DOHH2 (cell line): ENCODE measurements around the gene APMAP.
A peak's percentile ranks its signal among the peaks of the same experiment; 100 is the strongest.

ENCODE experiments used
- H3F3A ChIP-seq: fragments of 200-600 bp; sonication (generic), shearing (Covaris generic); 2 replicates; pipeline ENCODE4 v1.6.0; 2016; ENCODE audit warnings: antibody characterized with exemption, mild to moderate bottlenecking; ENCODE audit not compliant: control insufficient read depth, insufficient read depth
- H3K27ac ChIP-seq: fragments of 200-600 bp; sonication (generic); 2 replicates; pipeline ENCODE4 v1.5.1; 2014; ENCODE audit warnings: low read depth, mild to moderate bottlenecking, low read length, moderate library complexity
- H3K27me3 ChIP-seq: fragments of 200-600 bp; sonication (generic); 2 replicates; pipeline ENCODE4 v1.6.1; 2014; ENCODE audit warnings: mild to moderate bottlenecking, low read length, mixed read lengths; ENCODE audit not compliant: control insufficient read depth
- H3K36me3 ChIP-seq: fragments of 200-600 bp; sonication (generic); 2 replicates; pipeline ENCODE4 v1.6.1; 2014; ENCODE audit warnings: mild to moderate bottlenecking, low read length, moderate library complexity, mixed read lengths; ENCODE audit not compliant: control insufficient read depth
- H3K4me1 ChIP-seq: fragments of 200-600 bp; sonication (generic); 2 replicates; pipeline ENCODE4 v1.6.1; 2014; ENCODE audit warnings: mild to moderate bottlenecking, low read length, mixed read lengths; ENCODE audit not compliant: control insufficient read depth
- H3K4me2 ChIP-seq: fragments of 200-600 bp; sonication (generic); 2 replicates; pipeline ENCODE4 v1.6.0; 2014; ENCODE audit warnings: mild to moderate bottlenecking, low read length, moderate library complexity
- H3K4me3 ChIP-seq: fragments of 200-600 bp; sonication (generic); 2 replicates; pipeline ENCODE4 v1.5.1; 2014; ENCODE audit warnings: mild to moderate bottlenecking, low read length, mixed read lengths
- H3K79me2 ChIP-seq: fragments of 200-600 bp; sonication (generic); 2 replicates; pipeline ENCODE4 v1.6.1; 2014; ENCODE audit warnings: mild to moderate bottlenecking, low read length, mixed read lengths; ENCODE audit not compliant: control insufficient read depth
- H3K9me2 ChIP-seq: fragments of 200-600 bp; sonication (generic); replicated peaks from 2 replicates; pipeline ENCODE4 v1.6.1; 2014; ENCODE audit warnings: mild to moderate bottlenecking, low read length, mixed read lengths; ENCODE audit not compliant: control insufficient read depth
- H3K9me3 ChIP-seq: fragments of 200-600 bp; sonication (generic); 2 replicates; pipeline ENCODE4 v1.6.1; 2014; ENCODE audit warnings: antibody characterized with exemption, low read length, mixed read lengths; ENCODE audit not compliant: control insufficient read depth, insufficient read depth
- H4K20me1 ChIP-seq: fragments of 200-600 bp; sonication (generic); 2 replicates; pipeline ENCODE4 v1.6.0; 2014; ENCODE audit warnings: low read depth, mild to moderate bottlenecking, antibody characterized with exemption, low read length, moderate library complexity; ENCODE audit not compliant: control insufficient read depth, insufficient read depth
- CTCF ChIP-seq: fragments of 200-600 bp; sonication (generic); IDR thresholded peaks from one replicate; pipeline ENCODE4 v1.5.1; 2014; ENCODE audit warnings: antibody characterized with exemption, mild to moderate bottlenecking, low read depth, low read length; ENCODE audit not compliant: poor library complexity, severe bottlenecking
- EZH2phosphoT487 ChIP-seq: fragments of 200-600 bp; sonication (generic); IDR thresholded peaks from 2 replicates; pipeline ENCODE4 v1.6.1; 2017; ENCODE audit warnings: borderline replicate concordance, mild to moderate bottlenecking, antibody characterized with exemption, low read length, moderate library complexity, mixed read lengths

The APMAP gene

GRCh38 chr20:24994186-24994465, 1.6 kb upstream of the APMAP start:
- H3K4me2 ChIP-seq: peak overlapping the region; percentile 99; the same call in 1 of the 2 replicates

GRCh38 chr20:24993337-24994185, 1.0 kb upstream of the APMAP start:
- Histone ChIP-seq H3K4me2 (peak overlapping the region; percentile 99), H3K9me3 (no peaks in the 10 kb centered on the region), H3K36me3 (peaks cover 13% of the 10 kb centered on the region; the same call in 1 of the 2 replicates), H3K4me1 (peaks cover 37% of the 10 kb centered on the region), H3K27me3 (peaks cover 27% of the 10 kb centered on the region), H3K9me2 (no peaks in the 10 kb centered on the region), H3K4me3 (peak overlapping the region; percentile 98), H3K79me2 (peaks cover 39% of the 10 kb centered on the region), H3F3A (no peaks in the 10 kb centered on the region), H3K27ac (peak overlapping the region; percentile 68), H4K20me1 (peaks cover 6% of the 10 kb centered on the region; the same call in 1 of the 2 replicates)
- TF ChIP-seq CTCF (no peak), EZH2phosphoT487 (no peak)

More at GRCh38 chr20:24994186-24994465, 1.6 kb upstream of the APMAP start:
- Histone ChIP-seq H3K9me2 (no peaks in the 10 kb centered on the region), H3K9me3 (no peaks in the 10 kb centered on the region), H3K36me3 (peaks cover 11% of the 10 kb centered on the region; the same call in 1 of the 2 replicates), H3F3A (no peaks in the 10 kb centered on the region), H3K4me3 (no peak overlapping the region), H4K20me1 (peaks cover 6% of the 10 kb centered on the region; the same call in 1 of the 2 replicates), H3K27me3 (peaks cover 33% of the 10 kb centered on the region), H3K4me1 (peaks cover 40% of the 10 kb centered on the region), H3K27ac (no peak overlapping the region), H3K79me2 (peaks cover 34% of the 10 kb centered on the region)
- TF ChIP-seq EZH2phosphoT487 (no peak), CTCF (no peak)

- Histone ChIP-seq H3K36me3 (peaks cover 13% of the 10 kb centered on the region), H3K9me3 (no peaks in the 10 kb centered on the region), H4K20me1 (peaks cover 10% of the 10 kb centered on the region), H3K79me2 (peaks cover 55% of the 10 kb centered on the region), H3K4me1 (peaks cover 36% of the 10 kb centered on the region), H3K4me2 (peak overlapping the region; percentile 99), H3K4me3 (peak overlapping the region; percentile 98), H3K27ac (peak overlapping the region; percentile 17; the same call in 1 of the 2 replicates), H3F3A (no peaks in the 10 kb centered on the region), H3K9me2 (no peaks in the 10 kb centered on the region), H3K27me3 (peaks cover 12% of the 10 kb centered on the region)
- no peak for TF ChIP-seq EZH2phosphoT487
- TF ChIP-seq CTCF: no peak
These were observed 559 bp downstream of the APMAP start for GRCh38 chr20:24991897-24992486.
